ENCODE data around the gene CRBN. TPM values are rescaled to one million over a fixed set of nuclear protein-coding genes. Genes with fewer than 3 reads are reported as not detected.
A peak's percentile ranks its signal among the peaks of the same experiment; 100 is the strongest.

CRBN gene
- 10 to 100 TPM; 34.8 to 63.2 (median 53.8) TPM for total RNA-seq
- polyA plus RNA-seq: 10 to 100 TPM; 18.2 to 23.4 TPM
- long read RNA-seq, donor 1, transcript CRBN-201 (11 exons, 2,206 nt): major isoform, 32 of 48 reads
- long read RNA-seq, donor 1, partial matches to known transcripts: 4 of 48 reads
- long read RNA-seq, donor 1, other reads (novel, unspliced or antisense): 10 of 48 reads
- long read RNA-seq, donor 2, transcript CRBN-201 (11 exons, 2,206 nt): major isoform, 38 of 50 reads
- long read RNA-seq, donor 2, partial matches to known transcripts: 2 of 50 reads
- long read RNA-seq, donor 2, other reads (novel, unspliced or antisense): 6 of 50 reads
- long read RNA-seq, donor 3, transcript CRBN-201 (11 exons, 2,206 nt): major isoform, 61 of 87 reads
- long read RNA-seq, donor 3, partial matches to known transcripts: 6 of 87 reads
- long read RNA-seq, donor 3, other reads (novel, unspliced or antisense): 14 of 87 reads

GRCh38 chr3:3179407-3180094 lies at the start of gene CRBN:
CRBN (minus strand) TSS chr3:3179691; CDS start chr3:3179687, 4 bp downstream.
- intact Hi-C loops (cut with DNase I): loop anchor here in 2 of 10 donors (2.0 to 5.0 kb wide), 2 partner anchors 52 to 53 kb away; partner anchors contain the start of gene TRNT1 (in 2 of the 2)
- peak within 1 kb of the TSS; percentile 78 to 99 (median 95) for H3K4me3 ChIP-seq
- peak within 1 kb of the TSS; percentile 61 to 95 (median 82) for H3K27ac ChIP-seq
- peak; percentile 97 to 100 (median 99) for TF ChIP-seq CTCF (IDR thresholded peaks at IDR 0.05)
- H3K27me3 ChIP-seq: no peaks in the 10 kb centered on the region
- peak; percentile 98 to 99 (median 99) for ATAC-seq
- DNase-seq: peak; percentile 88
- peaks cover 9 to 52% (median 35%) of the 10 kb centered on the region in 9 donors for H3K4me1 ChIP-seq
- H3K36me3 ChIP-seq: peaks cover 0 to 24% (median 0%) of the 10 kb centered on the region in 9 donors
- H3K9me3 ChIP-seq: no peaks in the 10 kb centered on the region
- WGBS, 2 donors: 1% methylated on average over 56 of the region's 56 CpGs

- peak; percentile 16 to 55 for DNase-seq
- peaks cover 0 to 5% (median 0%) of the 10 kb centered on the region in 9 donors for H3K4me1 ChIP-seq
- H3K9me3 ChIP-seq: peaks cover 0 to 10% (median 4%) of the 10 kb centered on the region in 11 donors
- H3K27ac ChIP-seq: no peak overlapping the region
- ATAC-seq: peak; percentile 42 to 100 (median 95)
- H3K27me3 ChIP-seq: no peaks in the 10 kb centered on the region
- no peak overlapping the region for H3K4me3 ChIP-seq
- no peak for TF ChIP-seq CTCF (IDR thresholded peaks at IDR 0.05)
- 0 to 38% methylated on average over 1 of the region's 1 CpG for WGBS, 2 donors
- no peaks in the 10 kb centered on the region for H3K36me3 ChIP-seq
- intact Hi-C loops (cut with DNase I): no loop called here
Observed at GRCh38 chr3:3227640-3228039, 48.1 kb upstream of the CRBN start.

GRCh38 chr3:3221528-3221927 lies 42.0 kb upstream of the CRBN start:
- Histone ChIP-seq H3K36me3 (no peaks in the 10 kb centered on the region), H3K9me3 (peaks cover 0 to 4% (median 0%) of the 10 kb centered on the region in 11 donors), H3K4me3 (no peak overlapping the region), H3K27me3 (peaks cover 0 to 4% (median 0%) of the 10 kb centered on the region in 7 donors), H3K4me1 (no peaks in the 10 kb centered on the region), H3K27ac (no peak overlapping the region)
- no peak for ATAC-seq
- TF ChIP-seq CTCF (IDR thresholded peaks at IDR 0.05): no peak
- DNase-seq: no peak
- WGBS, 2 donors: 75 to 82% methylated on average over 2 of the region's 2 CpGs
- intact Hi-C loops (cut with DNase I): no loop called here

GRCh38 chr3:3216401-3216800 lies 36.9 kb upstream of the CRBN start:
- 49 to 50% methylated on average over 4 of the region's 4 CpGs for WGBS, 2 donors
- no peak for TF ChIP-seq CTCF (IDR thresholded peaks at IDR 0.05)
- Histone ChIP-seq H3K4me3 (no peak overlapping the region), H3K36me3 (no peaks in the 10 kb centered on the region), H3K27me3 (peaks cover 0 to 11% (median 0%) of the 10 kb centered on the region in 7 donors), H3K27ac (no peak overlapping the region), H3K9me3 (no peaks in the 10 kb centered on the region), H3K4me1 (no peaks in the 10 kb centered on the region)
- no peak for ATAC-seq
- intact Hi-C loops (cut with DNase I): no loop called here
- DNase-seq: no peak

Data from heart right ventricle (tissue), 16 donors.